SK-N-MC (cell line): Measurements from ENCODE around the gene PDSS2.

Experiments used
- EZH2 ChIP-seq: fragments of 200-600 bp; sonication (generic); IDR thresholded peaks from one replicate; pipeline ENCODE4 v1.6.1; 2017; ENCODE audit warnings: antibody characterized with exemption
- POLR2AphosphoS5 ChIP-seq: IDR thresholded peaks from 2 replicates; pipeline ENCODE4 v1.6.1; 2012; ENCODE audit warnings: mild to moderate bottlenecking, low read depth, low read length, borderline replicate concordance

GRCh38 chr6:107180099-107180498 is 279.3 kb downstream of the PDSS2 start:
- TF ChIP-seq EZH2 (no peak), POLR2AphosphoS5 (no peak)
